Stimulated activated CD4-positive, alpha-beta T cell treated with anti-CD3 and anti-CD28 coated beads, Interleukin-2, amount 100 ng/mL, for 48 hours (primary cell): Measurements from ENCODE around the gene BMX.

Experiments used
- DNase-seq, 2 donors: peaks; one replicate each; pipeline ENCODE4 v3.0.0-alpha.2; 2020

BMX gene

GRCh38 chrX:15576019-15576418 lies 75.4 kb downstream of the BMX start:
- DNase-seq: no peak

GRCh38 chrX:15579778-15580747 lies 79.5 kb downstream of the BMX start:
- DNase-seq: no peak

GRCh38 chrX:15594371-15594770 lies 93.8 kb downstream of the BMX start:
- DNase-seq: no peak

GRCh38 chrX:15598026-15598425 lies 97.4 kb downstream of the BMX start:
- no peak for DNase-seq

GRCh38 chrX:15599461-15599860 lies 98.9 kb downstream of the BMX start:
- no peak for DNase-seq

- DNase-seq: no peak
Measured at GRCh38 chrX:15600049-15600448, 99.4 kb downstream of the BMX start.

- DNase-seq: no peak
Measured at GRCh38 chrX:15600745-15601144, 100.1 kb downstream of the BMX start, which contains the start of gene ACE2. Gene ACE2, minus strand, starts transcription at chrX:15600960. Its CDS starts 49 bp downstream, at chrX:15600911.

GRCh38 chrX:15601932-15602331 lies 101.3 kb downstream of the BMX start:
- no peak for DNase-seq

GRCh38 chrX:15602761-15603160 lies 102.2 kb downstream of the BMX start:
- DNase-seq: no peak

- DNase-seq: no peak
Measured at GRCh38 chrX:15605226-15605625, 104.6 kb downstream of the BMX start.
